ENCODE results near the gene MCL1.
"Not testable (repeated sequence)": the region's sequence is repeated elsewhere in the genome, so short reads cannot be mapped to it uniquely, and the experiment has no call there.

MCL1 gene

DNA sequence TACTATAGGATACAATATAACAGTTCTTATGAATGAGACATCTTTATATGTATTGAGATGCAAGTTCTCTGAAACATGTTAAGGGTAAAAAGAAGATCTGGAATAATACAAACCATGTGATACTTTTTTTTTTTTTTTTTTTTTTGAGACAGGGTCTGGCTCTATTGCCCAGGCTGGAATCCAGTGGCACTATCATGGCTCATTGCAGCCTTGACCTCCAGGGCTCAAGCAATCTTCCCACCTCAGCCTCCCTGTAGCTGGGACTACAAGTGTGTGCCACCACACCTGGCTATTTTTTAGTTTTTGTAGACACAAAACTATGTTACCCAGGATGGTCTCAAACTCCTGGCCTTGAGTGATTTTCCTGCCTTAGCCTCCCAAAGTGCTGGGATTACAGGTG is 22.1 kb upstream of the MCL1 start:
- DNase-seq: no peak

DNA sequence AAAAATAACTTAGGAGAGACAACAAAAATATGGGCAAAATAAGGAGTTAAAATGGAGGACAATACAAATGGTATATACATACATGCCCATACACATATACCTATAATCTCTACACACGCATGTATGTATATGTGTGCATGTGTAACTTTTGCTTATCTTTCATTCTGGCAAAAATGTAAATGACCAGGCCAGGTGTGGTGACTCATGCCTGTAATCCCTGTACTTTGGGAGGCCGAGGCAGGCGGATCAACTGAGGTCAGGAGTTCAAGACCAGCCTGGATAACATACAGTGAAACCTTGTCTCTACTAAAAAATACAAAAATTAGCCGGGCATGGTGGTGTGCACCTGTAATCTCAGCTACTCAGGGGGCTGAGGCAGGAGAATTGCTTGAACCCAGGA is 18.9 kb upstream of the MCL1 start:
- not testable (repeated sequence) for DNase-seq

DNA sequence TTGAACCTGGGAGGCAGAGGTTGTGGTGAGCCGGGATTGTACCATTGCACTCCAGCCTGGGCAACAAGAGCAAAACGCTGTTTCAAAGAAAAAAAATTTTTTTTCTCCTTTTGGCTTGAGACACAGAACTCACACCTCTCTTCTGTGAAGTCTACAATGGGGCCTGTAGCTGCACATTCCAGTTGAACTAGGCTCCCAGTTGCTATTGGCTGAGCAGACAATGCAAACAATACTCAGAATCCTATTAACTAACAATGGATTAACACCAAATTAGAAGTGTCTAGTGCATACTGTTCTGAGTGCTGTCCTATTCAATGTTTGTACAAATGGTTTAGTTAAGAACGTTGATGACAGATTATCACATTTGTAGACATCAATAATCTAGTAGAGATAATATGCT is 17.6 kb upstream of the MCL1 start:
- DNase-seq: no peak

DNA sequence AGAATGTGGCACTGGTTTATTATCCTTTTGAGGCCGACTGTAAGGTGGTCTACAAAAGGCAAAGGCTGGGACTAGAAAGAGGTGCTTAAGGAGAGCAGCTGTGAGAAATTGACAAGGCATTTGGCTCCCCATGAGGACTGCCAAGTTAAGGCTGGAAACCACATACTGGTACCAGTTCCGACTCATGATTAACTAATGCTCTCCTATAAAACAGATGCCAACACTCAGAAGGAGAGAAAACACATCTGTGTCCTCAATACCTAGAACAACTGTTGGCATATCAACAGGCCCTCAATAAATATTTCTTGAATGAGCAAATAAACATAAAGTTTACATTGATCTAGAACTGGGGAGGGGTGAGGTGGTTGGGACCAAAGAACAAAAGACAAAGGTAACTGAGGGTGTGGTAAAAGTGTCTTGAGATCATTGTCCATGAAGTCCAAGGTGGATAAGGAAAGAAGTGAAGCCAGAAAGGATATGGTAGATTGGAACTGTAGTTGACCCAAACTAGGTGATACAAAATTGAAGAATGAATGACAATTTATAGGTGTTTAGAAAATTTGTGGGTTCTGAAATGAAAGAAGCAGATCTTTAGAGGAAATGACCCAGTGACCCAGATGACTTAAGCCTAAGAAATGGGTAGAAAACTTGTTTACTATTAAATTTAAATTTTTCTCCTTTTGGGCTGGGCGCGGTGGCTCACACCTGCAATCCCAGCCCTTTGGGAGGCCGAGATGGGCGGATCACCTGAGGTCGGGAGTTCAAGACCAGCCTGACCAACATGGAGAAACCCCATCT is 16.9 kb upstream of the MCL1 start:
- DNase-seq: no peak

DNA sequence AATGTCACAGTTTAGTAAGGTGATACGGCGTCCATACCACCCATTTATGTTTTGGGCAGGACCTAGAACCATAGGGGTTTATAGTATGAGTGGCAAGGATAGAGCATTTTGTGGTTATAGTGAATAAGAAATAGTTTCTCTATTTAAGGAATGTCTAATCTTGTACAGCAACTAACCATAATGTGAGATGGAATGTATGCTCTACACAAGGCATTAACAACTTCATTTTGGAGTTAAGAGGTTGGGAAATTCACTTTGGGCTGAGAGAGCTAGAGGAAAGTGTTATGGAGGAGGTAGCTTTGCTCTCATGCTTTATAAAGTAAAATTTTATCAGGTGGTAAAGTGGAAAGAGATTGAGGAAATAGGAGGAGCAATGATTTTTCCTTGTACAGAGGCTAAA is 3.0 kb upstream of the MCL1 start:
- DNase-seq: no peak

DNA sequence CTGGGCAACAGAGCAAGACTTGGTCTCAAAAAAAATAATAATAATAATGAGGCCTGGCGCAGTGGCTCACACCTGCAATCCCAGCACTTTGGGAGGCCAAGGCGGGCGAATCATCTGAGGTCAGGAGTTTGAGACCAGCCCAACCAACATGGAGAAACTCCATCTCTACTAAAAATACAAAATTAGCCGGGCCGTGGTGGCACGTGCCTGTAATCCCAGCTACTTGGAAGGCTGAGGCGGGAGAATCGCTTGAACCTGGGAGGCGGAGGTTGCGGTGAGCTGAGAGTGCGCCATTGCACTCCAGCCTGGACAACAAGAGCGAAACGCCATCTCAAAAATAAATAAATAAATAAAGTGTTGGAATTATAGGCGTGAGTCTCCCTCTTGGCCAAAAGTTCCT is 2.6 kb upstream of the MCL1 start:
- DNase-seq: not testable (repeated sequence)

DNA sequence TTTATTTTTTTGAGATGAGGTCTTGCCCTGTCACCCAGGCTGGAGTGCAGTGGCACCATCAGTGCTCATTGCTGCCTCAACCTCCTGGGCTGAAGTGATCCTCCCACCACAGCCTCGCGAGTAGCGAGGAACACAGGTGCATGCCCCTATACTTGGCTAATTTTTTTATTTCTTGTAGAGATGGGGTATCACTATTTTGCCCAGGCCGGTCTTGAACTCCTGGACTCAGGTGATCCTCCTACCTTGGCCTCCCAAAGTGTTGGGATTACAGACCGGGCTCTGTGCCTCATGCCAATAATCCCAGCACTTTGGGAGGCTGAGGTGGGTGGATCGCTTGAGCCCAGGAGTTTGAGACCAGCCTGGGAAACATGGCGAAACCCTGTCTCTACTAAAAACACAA is 2.0 kb upstream of the MCL1 start:
- not testable (repeated sequence) for DNase-seq

DNA sequence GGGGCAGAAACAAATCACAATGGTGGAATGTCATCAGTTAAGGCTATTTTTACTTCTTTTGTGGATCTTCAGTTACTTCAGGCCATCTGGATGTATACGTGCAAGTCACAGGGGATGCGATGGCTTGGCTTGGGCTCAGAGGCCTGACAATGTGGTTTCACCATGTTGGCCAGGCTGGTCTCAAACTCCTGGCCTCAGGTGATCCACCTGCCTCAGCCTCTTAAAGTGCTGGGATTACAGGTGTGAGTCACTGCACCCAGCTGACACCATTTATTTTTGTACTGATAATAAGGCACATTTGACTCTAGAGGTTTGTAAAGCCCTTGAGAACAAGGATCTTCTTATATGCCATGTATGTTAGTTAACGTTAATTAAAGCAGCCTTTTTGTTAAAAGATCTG is 1.6 kb upstream of the MCL1 start:
- DNase-seq: not testable (repeated sequence)

DNA sequence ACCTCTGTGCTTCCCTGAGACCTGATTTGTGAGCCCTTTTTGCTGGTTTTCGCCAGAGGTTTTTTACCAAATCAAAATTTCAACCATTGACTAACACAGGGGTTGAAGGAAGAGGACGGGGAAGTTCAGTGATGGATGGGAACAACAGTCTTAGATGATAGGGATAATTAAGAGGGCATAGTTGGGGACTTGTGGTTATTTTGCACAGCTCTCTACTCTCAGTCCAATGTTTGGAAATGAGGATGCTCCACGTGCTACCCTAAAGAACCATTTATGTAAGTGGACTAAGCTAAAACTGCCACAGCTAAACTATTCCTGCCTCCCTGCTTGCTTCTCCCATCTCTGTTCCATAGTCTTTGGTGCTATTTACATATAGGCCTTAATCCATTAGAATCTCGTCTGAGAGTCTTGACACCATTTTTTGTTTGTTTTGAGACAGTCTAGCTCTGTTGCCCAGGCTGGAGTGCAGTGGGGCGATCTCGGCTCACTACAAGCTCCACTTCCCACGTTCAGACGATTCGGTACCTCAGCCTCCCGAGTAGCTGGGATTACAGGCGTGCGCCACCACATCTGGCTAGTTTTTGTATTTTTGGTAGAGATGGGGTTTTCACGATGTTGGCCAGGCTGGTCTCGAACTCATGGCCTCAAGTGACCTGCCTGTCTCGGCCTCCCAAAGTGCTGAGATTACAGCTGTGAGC is 684 bp upstream of the MCL1 start:
- no peak for DNase-seq

DNA sequence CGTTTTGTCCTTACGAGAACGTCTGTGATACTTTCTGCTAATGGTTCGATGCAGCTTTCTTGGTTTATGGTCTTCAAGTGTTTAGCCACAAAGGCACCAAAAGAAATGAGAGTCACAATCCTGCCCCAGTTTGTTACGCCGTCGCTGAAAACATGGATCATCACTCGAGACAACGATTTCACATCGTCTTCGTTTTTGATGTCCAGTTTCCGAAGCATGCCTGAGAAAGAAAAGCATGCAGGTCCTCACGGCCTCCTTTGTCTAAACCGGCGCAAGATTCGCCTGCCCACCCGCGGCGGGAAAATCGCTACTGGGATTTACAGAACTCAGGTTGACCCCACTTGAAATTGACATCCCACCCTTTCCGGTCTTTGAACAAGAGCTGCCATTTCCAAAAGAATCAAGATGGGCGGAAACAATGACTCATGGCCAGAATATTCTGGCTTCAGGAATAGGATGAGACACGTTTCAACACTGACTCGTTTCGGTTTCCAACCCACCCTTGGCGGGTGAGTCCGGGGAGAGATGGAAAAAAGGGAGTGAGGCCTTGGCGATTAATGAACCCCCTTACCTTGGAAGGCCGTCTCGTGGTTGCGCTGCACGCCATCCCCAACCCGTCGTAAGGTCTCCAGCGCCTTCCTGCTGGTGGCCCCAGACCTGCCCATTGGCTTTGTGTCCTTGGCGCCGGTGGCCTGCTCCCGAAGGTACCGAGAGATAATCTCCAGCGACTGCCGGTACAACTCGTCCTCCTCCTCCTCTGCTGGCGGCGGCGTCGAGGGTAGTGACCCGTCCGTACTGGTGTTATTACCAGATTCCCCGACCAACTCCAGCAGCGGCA is 919 bp downstream of the MCL1 start:
- peak; percentile 75 for DNase-seq

DNA sequence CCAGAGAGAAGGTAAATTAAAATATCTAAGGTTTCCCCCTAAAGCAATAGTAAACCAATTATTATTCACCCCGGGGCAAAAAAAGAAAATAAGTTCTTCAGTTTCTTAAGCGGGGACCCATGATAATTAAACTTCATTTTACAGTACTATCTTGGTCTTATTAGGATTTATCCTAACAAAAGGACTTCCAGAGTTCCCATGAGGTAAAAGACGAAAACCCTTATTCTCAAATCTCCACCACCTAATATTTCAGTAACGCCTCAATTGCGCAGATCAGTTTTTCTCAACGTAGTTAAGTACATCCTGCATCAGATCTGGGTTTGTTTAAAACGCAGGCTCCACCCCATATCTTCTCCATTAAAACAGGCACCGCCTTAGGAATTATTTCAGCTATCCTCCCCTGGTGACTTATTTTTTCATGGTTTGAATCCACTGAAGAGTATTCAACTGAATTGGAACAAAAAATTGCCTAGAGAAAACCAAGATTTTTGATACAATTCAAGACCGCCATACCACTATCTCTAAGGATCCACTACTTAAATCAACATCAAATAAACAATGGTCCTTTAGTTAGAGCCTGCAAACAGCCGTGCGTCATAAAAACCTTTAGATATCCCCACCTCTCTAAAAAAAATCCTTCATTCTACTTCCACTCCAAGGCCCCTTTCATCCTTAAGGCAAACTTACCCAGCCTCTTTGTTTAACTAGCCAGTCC is 1.7 kb downstream of the MCL1 start:
- peak; percentile 30 for DNase-seq

DNA sequence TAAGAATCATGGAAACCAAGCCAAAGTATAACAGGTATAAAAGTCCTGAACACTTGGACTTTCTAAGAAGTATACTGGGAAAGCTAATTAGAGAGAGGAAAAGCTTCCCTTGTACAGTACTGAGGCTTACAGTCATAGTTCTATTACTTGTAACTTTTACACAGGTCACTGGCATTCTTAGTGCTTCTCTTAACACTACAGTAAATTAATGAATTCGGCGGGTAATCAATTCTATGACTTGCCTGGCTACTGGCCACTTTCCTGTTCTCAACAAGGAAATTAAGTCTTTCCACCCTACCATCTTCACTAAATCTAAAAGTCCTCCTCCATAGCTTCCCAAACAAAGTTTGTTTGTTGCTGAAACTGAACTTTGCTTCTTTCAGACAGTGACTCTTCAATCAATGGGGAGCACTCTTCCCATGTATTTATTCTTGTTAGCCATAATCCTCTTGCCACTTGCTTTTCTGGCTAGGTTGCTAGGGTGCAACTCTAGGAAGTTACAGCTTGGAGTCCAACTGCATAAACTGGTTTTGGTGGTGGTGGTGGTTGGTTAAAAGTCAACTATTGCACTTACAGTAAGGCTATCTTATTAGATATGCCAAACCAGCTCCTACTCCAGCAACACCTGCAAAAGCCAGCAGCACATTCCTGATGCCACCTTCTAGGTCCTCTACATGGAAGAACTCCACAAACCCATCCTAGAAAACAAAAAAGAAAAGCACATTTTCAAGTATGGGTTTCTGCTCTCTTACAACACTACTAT is 2.4 kb downstream of the MCL1 start:
- DNase-seq: no peak

DNA sequence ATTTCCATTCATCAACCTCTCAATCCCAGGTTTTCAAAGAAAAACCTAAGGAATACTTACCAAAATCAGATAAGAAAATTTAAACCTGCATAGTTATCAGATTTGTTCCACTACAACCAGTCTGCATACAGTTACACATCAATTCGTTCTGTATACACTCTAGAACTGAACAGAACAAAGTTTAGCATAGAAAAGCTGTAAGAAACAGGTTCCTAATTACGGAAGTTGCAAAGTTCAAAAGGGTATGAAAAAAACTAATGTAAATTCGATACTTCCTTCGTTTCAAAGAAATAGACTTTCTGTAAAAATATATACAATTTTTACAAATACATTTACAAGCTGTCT is 3.1 kb downstream of the MCL1 start:
- DNase-seq: no peak

DNA sequence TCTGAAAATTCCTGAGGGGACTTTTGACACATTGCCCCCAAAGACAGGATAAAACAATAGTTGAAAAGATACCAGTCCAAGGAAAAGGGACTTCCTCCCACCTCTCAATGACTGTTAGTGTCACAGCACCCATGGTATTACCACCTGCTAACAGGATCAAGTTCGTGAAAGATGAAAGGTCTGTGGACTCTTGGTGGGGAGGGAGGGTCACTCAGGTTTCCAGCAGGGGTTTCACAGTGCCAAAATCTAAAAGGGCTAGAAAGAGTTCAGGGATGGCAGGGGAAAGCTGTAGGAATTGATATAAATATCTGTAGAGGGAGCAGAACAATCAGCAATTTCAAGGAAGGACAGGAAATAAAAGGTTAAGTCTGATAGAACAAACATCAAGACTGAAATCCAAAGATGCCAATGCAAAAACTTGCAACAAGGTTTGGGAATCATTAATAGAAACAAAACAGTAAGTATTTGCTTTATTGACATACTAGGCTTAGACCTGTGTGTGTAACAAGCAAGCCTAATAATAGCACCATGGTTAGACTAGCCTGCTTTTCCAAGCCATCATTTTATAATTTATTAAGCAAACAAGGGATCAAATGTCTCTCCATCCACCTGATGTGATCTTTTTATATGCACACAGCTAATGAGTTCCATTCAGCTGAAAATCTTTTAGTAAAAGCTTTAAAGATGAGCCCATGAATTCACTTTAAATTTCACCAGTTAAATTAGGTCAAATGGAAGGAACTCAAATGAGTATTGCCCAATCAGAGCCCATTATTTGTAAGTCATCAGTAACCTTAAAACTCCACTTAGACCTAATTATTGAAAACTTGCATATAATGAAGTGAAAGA is 3.7 kb downstream of the MCL1 start:
- DNase-seq: no peak

DNA sequence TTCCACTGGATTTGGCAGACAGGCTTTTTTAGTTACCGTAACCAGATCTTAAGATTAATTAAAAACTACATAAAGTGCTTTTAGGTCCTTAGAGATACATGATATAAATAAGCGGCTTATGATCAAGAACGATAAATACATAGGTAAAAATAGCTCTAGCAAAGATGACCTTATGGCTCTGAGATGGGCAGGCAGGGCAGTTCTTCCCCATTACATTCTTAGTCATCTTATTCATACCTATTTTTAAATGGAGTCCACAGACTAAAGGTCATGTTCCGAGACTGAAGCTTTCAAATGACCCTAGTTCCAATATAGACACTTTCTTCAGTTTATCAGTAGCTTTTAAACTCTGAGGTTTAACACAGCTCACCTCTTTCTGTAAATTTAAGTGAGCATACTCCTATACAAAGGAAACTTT is 4.3 kb downstream of the MCL1 start:
- DNase-seq: no peak

DNA sequence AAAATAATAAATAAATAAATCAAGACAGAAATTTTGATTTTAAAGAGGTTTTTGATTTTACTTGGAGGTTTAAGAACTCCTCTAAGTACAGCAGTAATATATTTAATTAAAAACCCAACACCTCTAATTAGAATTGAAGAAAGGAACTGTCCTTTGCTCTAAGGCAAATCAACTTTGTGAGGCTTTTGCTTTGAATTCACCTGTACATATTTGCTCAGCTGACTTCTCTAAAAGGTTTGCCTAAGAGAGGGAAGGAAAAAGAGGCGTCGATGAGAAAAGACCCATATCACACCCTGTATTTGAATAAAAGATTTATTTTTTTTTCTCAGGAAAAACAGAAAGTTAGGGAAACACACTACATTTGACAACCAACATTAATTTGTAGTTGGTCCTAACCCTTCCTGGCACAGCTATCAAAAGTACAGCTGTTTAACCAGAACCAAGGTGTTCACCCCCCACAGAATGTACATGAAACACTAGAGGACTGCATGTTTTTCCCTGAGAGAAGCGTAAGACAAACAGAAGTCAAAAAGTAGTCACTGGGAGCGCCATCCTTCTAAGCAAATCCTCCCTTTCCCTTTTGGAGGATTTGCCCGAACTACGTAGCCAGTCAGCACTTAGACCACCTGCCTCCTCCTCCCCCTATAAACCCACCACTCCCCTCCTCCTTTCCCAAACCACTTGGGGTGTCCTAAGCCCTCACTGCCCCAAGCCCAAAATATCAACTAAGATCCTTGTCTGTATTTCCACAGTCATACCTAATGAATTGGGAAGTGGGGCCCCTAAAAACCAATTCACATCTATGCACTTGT is 4.9 kb downstream of the MCL1 start:
- DNase-seq: no peak

DNA sequence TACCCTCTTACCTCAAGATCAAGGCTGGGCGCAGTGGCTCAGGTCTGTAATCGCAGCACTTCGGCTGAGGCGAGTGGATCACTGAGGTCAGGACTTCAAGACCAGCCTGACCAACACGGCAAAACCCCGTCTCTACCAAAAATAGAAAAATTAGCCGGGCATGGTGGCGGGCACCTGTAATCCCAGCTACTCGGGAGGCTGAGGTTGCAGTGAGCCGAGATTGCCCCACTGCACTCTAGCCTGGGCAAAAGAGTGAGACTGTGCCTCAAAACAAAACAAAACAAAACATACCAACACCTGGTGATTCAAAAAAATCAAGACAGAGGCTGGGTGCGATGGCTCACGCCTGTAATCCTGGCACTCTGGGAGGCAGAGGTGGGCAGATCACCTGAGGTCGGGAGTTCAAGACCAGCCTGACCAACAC is 5.8 kb downstream of the MCL1 start:
- DNase-seq: not testable (repeated sequence)

DNA sequence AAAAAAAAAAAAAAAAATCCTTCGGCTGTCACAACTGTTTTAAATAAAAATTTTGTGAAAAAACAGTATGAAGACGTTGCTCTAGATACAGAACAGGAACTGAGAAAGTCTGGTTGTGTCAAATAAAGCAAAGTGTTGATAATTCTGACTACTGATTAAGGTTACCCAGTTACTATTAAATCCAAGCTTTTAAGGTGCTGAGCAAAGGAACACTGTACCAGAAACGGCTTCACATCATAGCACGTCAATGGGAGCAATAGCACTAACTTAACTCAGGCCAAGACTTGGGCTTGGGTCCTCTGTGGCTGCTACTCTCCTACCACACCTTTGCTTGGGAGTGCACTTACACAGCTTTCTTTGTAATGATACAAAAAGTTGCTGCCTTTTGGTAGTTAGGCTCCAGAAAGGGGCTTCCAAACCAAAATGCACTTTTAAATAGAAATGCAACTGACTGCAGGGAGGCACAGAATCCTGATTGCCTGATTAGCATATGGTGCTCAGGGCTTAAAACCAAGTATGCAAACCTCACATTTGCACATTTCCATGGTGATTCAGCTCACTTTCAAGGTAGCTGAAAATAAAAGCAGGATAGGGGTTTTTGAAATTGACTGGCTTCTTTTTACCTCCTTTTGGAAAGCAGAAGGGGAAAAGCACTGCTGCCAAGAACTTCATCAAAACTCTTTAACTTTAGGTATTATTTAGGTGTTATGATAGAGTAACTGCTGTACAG is 6.3 kb downstream of the MCL1 start:
- DNase-seq: no peak

DNA sequence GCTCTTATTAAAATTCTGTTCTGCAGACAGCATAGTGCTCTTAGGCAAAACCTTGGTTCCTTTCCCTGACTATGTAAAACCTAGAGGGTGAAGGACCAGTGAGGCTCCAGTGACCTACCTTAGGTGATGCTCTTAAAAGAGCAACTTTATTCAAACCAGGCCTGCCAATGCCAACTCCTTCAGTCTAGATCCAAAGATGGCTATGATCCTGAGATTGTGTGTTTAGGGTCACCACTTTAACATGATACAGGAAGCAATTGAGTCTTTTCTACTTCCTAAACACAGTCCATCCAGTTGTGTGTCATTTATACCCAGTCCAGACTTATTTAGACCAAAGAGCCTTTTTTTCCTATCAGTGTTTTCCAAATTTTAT is 10.8 kb downstream of the MCL1 start:
- no peak for DNase-seq

Data from NCI-H2029 (cell line).